Kidney glomerular epithelial cell (primary cell): Measurements from ENCODE around the gene CPT2.

Experiments used
- DNase-seq: peaks from one replicate; lab custom pipeline; 2025; lab: John Stamatoyannopoulos, UW

Gene CPT2

GRCh38 chr1:53196485-53197290, at the start of gene CPT2:
Gene CPT2, plus strand, starts transcription at chr1:53196824. Its CDS starts 120 bp downstream, at chr1:53196944.
- peak; percentile 81 for DNase-seq

- no peak for DNase-seq
These were observed 49.5 kb upstream of the CPT2 start for GRCh38 chr1:53147174-53147573.

GRCh38 chr1:53148123-53148522, 48.5 kb upstream of the CPT2 start:
- peak; percentile 13 for DNase-seq

- no peak for DNase-seq
These were observed 42.9 kb upstream of the CPT2 start for GRCh38 chr1:53153752-53154151.

GRCh38 chr1:53154859-53155438, 41.7 kb upstream of the CPT2 start:
- DNase-seq, result no peak

- no peak for DNase-seq
These were observed 41.1 kb upstream of the CPT2 start for GRCh38 chr1:53155534-53155933.

- DNase-seq, result no peak
These were observed 40.7 kb upstream of the CPT2 start for GRCh38 chr1:53155945-53156344.

GRCh38 chr1:53156783-53157182, 39.8 kb upstream of the CPT2 start:
- DNase-seq, result no peak

GRCh38 chr1:53158900-53159299, 37.7 kb upstream of the CPT2 start:
- no peak for DNase-seq

- no peak for DNase-seq
These were observed 35.7 kb upstream of the CPT2 start for GRCh38 chr1:53160924-53161378.

GRCh38 chr1:53162621-53163020, 34.0 kb upstream of the CPT2 start:
- DNase-seq, result no peak

GRCh38 chr1:53163291-53163768, 33.3 kb upstream of the CPT2 start:
- DNase-seq, result no peak

GRCh38 chr1:53165408-53165961, 31.1 kb upstream of the CPT2 start:
- no peak for DNase-seq

GRCh38 chr1:53166366-53166765, 30.3 kb upstream of the CPT2 start:
- DNase-seq, result no peak

- no peak for DNase-seq
These were observed 29.7 kb upstream of the CPT2 start for GRCh38 chr1:53166912-53167311.

- no peak for DNase-seq
These were observed 24.0 kb upstream of the CPT2 start for GRCh38 chr1:53172426-53173128.

- DNase-seq, result no peak
These were observed 21.4 kb upstream of the CPT2 start for GRCh38 chr1:53174971-53175913.

GRCh38 chr1:53176452-53177208, 20.0 kb upstream of the CPT2 start:
- no peak for DNase-seq

- DNase-seq, result no peak
These were observed 16.4 kb upstream of the CPT2 start for GRCh38 chr1:53180226-53180625.

- no peak for DNase-seq
These were observed 15.7 kb upstream of the CPT2 start for GRCh38 chr1:53180951-53181350.
